GM19452 (cell line): Measurements from ENCODE around the gene NKAIN2.
A peak's percentile ranks its signal among the peaks of the same experiment; 100 is the strongest.
"Not testable (repeated sequence)": the region's sequence is repeated elsewhere in the genome, so short reads cannot be mapped to it uniquely, and the experiment has no call there.

Experiments used
- ATAC-seq: cut with Tn5 transposase; IDR thresholded peaks from one replicate; pipeline ENCODE4 v1.9.1; 2021; ENCODE audit not compliant: unreplicated experiment

The NKAIN2 gene

GRCh38 chr6:123888771-123889513 is 85.3 kb downstream of the NKAIN2 start:
- ATAC-seq, result no peak

- no peak for ATAC-seq
Measured at GRCh38 chr6:123895346-123895745, 91.7 kb downstream of the NKAIN2 start.

- no peak for ATAC-seq
Measured at GRCh38 chr6:123895806-123896205, 92.1 kb downstream of the NKAIN2 start.

- ATAC-seq, result no peak
Measured at GRCh38 chr6:123896869-123897268, 93.2 kb downstream of the NKAIN2 start.

- ATAC-seq, result no peak
Measured at GRCh38 chr6:123897965-123898364, 94.3 kb downstream of the NKAIN2 start.

GRCh38 chr6:123898665-123899064 is 95.0 kb downstream of the NKAIN2 start:
- no peak for ATAC-seq

GRCh38 chr6:123899745-123900144 is 96.1 kb downstream of the NKAIN2 start:
- ATAC-seq, result no peak

GRCh38 chr6:123901436-123901835 is 97.8 kb downstream of the NKAIN2 start:
- no peak for ATAC-seq

GRCh38 chr6:123902738-123903313 is 99.2 kb downstream of the NKAIN2 start:
- no peak for ATAC-seq

- no peak for ATAC-seq
Measured at GRCh38 chr6:123904228-123904627, 100.6 kb downstream of the NKAIN2 start.

- no peak for ATAC-seq
Measured at GRCh38 chr6:123908797-123909196, 105.1 kb downstream of the NKAIN2 start.

GRCh38 chr6:123909989-123910388 is 106.3 kb downstream of the NKAIN2 start:
- ATAC-seq, result no peak

- ATAC-seq, result no peak
Measured at GRCh38 chr6:123913863-123914262, 110.2 kb downstream of the NKAIN2 start.

- not testable (repeated sequence) for ATAC-seq
Measured at GRCh38 chr6:123923379-123923778, 119.7 kb downstream of the NKAIN2 start.

- peak; percentile 94 for ATAC-seq
Measured at GRCh38 chr6:123925350-123925749, 121.7 kb downstream of the NKAIN2 start.

GRCh38 chr6:123925842-123926399 is 122.3 kb downstream of the NKAIN2 start:
- ATAC-seq, result peak; percentile 26

GRCh38 chr6:123928529-123928928 is 124.9 kb downstream of the NKAIN2 start:
- ATAC-seq, result no peak

- no peak for ATAC-seq
Measured at GRCh38 chr6:123931928-123932327, 128.3 kb downstream of the NKAIN2 start.

- ATAC-seq, result no peak
Measured at GRCh38 chr6:123940551-123940950, 136.9 kb downstream of the NKAIN2 start.

GRCh38 chr6:123941855-123942254 is 138.2 kb downstream of the NKAIN2 start:
- ATAC-seq, result no peak

- no peak for ATAC-seq
Measured at GRCh38 chr6:123945386-123945785, 141.7 kb downstream of the NKAIN2 start.

GRCh38 chr6:123953920-123954319 is 150.3 kb downstream of the NKAIN2 start:
- ATAC-seq, result no peak
